GM18499 (cell line): ENCODE results near the gene BMP4.

ENCODE experiments used
- ATAC-seq: cut with Tn5 transposase; IDR thresholded peaks from one replicate; pipeline ENCODE4 v1.9.1; 2021; ENCODE audit warnings: moderate number of reproducible peaks; ENCODE audit not compliant: insufficient read depth, unreplicated experiment

BMP4 gene

GRCh38 chr14:53900499-53900898 lies 56.1 kb downstream of the BMP4 start:
- no peak for ATAC-seq
